Fibroblast of skin of left quadriceps (primary cell): Measurements from ENCODE around the gene CHST7.

ENCODE experiments used
- DNase-seq, 2 experiments: peaks; one replicate each; pipeline ENCODE4 v3.0.0-alpha.2; 2013; ENCODE audit warnings: low read depth in 2 of 2

Gene CHST7

DNA sequence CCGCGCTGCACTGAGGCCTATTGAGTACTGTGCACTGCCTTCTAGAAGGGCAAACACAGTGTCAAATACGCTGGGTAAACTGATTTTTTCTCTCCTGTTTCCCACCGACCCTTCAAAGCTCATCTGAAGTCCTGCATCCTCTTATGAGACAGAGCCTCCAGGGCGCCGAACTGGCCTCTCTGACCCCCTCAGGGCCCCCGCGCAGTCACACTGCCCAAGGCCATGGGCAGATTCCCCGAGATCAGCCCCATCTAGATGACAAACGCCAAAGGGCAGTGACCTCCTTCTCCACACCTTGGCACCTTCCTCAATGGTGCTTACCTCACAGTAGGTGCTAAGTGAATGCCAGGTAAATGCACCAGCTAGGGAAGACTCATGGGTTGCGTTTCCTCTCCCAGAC is 34.4 kb downstream of the CHST7 start:
- DNase-seq, result no peak

GRCh38 chrX:46610070-46610658 is 36.6 kb downstream of the CHST7 start:
- no peak for DNase-seq

DNA sequence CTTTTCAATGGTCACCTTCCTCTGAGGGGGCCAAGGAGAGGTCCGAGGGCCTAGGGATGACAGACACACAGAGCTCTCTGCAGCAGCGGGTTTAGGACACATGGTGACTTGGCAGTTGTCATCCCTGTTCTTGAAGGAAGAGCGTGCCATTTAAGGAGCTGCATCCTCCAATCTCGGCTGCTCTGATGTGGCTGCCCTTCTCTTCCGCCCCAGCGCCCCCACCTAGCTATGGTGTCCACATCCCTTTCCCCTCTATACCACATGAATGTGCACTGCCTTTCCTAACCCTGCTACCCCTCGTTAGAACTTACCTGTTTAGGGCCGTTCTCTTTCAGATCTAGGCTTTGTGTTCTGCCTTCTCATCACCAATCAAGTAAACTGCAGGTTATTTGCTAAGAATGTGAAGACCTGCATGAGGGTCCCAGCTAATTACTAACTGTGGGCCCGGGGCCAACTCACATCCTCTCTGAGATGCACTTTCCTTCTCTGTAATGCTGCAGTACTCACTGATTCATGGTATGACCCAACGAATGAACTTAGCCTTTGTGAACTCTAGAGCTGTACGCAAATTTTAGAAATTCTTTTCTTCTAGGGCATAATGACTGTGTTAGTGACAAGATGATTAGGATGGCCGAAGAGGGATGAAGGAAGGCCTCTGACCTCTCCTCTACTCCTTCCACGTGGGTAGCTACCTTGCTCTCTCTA is 38.2 kb downstream of the CHST7 start:
- DNase-seq, result no peak

GRCh38 chrX:46617906-46618305 is 44.3 kb downstream of the CHST7 start:
- DNase-seq, result no peak

DNA sequence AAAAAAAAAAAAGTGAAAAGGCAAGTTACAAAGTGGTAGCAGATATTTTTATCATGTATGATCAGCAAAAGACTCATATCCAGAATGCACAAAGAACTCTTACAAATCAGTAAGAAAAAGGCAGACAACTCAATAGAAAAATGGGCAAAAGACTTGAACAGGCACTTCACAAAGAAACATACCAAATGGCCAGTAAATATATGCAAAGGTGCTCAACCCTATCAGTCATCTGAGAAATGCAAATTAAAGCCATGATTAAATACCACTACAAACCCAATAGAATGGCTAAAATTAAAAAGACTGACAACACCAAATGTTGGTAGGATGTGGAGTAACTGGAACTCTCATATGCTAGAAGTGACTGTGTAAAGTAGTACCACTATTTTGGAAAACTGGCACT is 45.4 kb downstream of the CHST7 start:
- no peak for DNase-seq

DNA sequence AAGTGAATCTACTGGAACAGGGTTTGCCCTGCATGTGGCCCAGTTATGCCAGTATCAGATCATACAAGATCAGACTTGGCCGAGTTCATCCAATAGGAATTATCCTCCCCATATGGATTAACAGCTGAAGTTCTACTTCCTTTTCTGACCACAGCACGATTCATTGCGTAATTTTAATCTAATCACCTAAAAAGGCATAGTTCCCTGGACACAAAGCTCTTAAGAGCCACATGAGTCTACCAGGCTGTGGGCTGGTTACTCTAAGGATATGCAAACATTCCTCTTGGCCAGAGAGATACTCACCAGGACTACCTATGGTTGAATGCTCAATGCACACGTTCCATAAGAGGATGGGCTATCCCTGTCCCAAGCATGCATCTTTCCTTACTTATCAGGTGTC is 46.9 kb downstream of the CHST7 start:
- no peak for DNase-seq

DNA sequence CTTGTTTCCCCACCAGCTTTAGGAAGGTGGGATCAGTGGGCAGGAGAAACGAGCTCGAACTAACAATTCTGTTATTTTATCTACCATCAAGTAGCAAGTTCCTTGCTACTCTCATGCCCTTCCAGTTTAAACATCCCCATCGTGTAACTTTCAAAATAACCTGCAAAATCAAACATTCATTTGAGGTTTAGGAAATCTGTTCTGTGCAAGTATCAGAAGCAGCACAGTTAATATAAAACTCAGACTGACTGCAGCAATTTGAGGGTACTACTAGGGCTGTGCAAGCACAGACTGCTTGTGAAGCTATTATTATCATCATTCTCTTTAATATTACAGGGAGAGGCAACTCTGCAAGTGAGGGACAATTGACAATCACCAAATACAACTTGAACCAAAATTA is 48.0 kb downstream of the CHST7 start:
- no peak for DNase-seq

DNA sequence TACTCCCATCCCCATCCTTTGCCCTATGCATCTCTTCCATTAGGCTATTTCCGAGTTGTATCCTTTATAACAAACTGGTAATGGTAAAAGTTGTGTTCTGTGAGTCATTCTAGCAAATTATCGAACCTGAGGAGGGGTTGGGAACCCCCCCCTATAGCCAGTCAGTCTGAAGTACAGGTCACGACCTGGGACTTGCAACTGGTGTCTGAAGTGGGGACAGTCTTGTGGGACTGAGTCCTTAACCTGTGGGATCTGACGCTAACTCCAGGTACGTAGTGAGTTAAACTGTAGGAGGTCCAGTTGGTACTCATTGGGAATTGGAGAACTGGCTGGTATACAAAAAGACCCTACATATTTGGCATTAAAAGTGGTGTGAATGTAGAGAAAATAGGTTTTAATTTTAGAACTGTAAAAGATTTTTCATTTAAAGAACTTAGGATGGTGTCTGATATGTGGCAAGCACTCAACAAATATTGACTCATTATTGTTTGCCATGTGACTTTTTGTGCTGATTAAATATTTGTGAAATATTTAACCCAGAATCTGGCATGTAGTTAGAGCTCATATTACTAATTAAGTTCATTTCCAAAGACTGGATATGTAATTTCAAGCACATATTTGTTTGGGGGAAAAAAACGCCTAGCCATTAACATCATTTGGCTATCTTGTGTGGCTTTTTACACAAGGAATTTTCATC is 50.7 kb downstream of the CHST7 start:
- no peak for DNase-seq

DNA sequence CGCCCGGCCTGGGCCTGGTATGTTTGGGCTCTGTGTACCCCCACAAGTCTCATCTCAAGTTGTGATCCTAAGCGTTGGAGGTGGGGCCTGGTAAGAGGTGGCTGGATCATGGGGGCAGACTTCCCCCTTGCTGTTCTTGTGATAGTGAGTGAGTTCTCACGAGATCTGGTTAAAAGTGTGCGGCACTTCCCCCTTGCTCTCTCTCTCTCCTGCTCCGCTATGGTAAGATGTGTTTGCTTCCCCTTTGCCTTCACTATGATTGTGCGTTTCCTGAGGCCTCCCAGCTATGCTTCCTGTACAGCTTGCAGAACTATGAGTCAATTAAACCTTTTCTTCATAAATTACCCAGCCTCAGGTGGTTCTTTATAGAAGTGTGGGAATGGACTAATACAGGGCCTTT is 53.0 kb downstream of the CHST7 start:
- no peak for DNase-seq

DNA sequence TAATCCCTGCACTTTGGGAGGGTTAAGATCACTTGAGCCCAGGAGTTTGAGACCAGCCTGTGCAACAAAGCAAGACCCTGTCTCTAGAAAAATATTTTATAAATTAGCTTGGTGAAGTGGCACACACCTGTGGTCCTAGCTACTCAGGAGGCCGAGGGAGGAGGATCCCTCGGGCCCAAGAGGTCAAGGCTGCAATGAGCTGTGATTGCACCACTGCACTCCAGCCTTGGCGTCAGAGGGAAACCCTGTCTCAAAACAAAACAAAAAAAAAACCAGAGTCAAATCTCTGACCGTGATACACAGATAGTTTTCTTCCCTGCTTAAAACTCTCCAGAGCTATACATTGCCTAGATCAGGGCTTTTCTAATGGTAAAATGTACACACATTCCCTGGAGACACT is 53.5 kb downstream of the CHST7 start:
- no peak for DNase-seq

GRCh38 chrX:46627711-46628419 is 54.3 kb downstream of the CHST7 start:
- no peak for DNase-seq

DNA sequence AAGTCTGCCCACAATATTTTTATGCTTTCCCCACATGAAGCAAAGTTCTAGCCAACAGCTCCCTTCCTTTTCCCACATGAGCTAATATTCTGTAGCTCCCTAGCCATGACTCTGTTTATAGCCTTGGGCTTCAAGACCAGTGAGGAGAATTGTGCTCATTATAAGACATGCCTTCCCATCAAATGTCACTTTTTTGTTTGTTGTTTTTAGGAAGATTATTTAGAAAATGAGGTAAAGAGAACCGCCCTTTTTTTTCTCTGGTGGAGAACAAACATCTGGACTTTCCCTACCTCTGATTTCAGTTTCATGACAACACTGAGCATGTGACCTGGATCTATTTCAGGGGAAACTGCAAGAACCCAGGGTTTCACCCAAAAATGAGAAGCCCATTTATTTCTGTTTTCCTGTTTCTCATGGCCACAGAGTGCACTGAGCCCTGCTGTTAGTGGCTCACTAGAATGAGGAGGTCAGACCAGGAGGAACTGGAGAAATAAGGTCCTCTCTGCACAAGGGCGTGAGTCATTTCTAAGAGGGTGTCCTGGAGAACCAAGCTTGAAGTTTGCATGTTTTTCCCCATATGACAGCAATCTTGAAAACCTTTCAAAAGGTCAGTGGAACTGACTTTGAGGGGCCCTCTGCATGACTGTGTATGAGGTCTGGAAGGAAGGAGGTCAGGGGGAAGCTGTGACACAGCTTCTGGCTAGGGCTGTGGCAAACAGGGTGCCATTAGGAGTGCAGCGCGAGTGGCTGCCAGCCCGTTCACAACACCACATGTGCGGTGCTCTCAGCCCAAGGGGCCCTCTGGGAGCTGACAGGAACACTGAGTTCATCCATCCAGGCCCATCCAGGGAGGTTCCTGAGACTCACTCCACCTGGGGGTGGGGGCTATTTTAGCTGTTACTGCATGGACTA is 55.2 kb downstream of the CHST7 start:
- no peak for DNase-seq

DNA sequence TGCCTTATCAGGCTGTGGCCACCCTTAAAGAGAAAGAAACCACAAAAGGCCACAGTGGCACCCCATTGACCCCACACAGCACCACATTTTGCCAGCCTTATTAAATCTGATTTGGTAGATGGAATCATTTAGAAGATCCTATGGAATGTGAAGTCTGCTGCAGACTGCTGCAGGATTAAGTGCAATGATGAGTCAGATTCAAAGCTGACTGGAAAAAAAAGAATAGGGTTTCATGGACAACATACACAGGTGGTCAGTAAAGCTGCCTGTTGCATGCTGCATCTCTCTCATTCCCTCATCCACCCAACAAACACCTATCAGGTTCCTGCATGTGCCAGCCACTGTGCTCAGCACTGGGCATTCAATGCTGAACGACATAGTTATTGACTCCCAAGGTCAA is 56.6 kb downstream of the CHST7 start:
- DNase-seq, result no peak

GRCh38 chrX:46634577-46634976 is 61.0 kb downstream of the CHST7 start:
- no peak for DNase-seq

DNA sequence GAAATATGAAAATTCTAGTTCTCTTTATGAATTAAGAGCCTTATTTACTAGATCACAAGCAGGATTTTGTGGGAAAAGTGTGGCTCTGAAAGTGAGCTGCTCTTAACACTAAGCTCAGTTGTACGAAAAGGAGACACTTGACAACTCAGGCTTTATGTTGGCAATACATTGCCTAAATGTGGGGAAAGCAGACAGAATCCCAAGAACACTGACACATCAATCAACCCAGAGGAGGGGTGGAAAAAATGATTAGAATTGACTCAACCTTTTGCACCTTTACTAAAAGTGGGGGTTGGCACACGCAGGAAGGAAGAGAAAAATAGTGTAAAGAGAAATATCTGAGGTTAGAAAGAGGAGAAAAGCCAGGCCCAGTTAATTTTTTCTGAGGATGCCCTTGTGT is 61.6 kb downstream of the CHST7 start:
- DNase-seq, result no peak

- no peak for DNase-seq
Measured at GRCh38 chrX:46636223-46636622, 62.7 kb downstream of the CHST7 start.

- DNase-seq, result no peak
Measured at GRCh38 chrX:46637938-46638337, 64.4 kb downstream of the CHST7 start.

- no peak for DNase-seq
Measured at GRCh38 chrX:46642145-46642544, 68.6 kb downstream of the CHST7 start.

DNA sequence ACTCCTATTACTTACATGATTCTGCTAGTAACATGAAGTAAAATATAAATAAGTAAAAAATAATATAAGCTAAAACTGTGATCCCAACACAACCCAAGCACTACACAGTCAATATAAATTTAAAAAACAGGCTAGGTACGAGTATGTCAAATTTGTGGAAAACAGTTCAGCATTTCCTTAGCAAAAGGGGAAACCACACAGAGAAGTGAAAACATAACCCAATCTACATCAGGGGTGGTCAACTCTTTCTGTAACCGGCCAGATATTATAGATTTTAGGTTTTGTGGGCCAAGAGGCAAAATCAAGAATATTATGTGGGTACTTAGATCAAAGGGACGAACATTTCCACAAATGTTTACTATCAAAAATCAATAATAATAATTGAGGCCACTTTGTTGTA is 70.1 kb downstream of the CHST7 start:
- DNase-seq, result no peak

GRCh38 chrX:46645614-46646013 is 72.0 kb downstream of the CHST7 start:
- no peak for DNase-seq

- no peak for DNase-seq
Measured at GRCh38 chrX:46647251-46647650, 73.7 kb downstream of the CHST7 start.
